H1 (cell line): Measurements from ENCODE around the gene APP. TPM values are rescaled to one million over a fixed set of nuclear protein-coding genes. Genes with fewer than 3 reads are reported as not detected.

Source experiments
- CTCF ChIA-PET: fragments of 300-600 bp; sonication (Branson Sonifier 250); formaldehyde crosslinking; loops from one replicate; lab custom pipeline; 2021; ENCODE audit not compliant: partially characterized antibody; lab: Charles Lee
- POLR2A ChIA-PET: fragments of 300-600 bp; sonication (Branson Sonifier 250); formaldehyde crosslinking; loops from one replicate; lab custom pipeline; 2021; ENCODE audit warnings: inconsistent platforms; ENCODE audit not compliant: partially characterized antibody; lab: Charles Lee
- DNase-seq, 2 experiments: peaks; one replicate each; pipeline versions ENCODE4 v3.0.0 to v3.0.0-alpha.2; 2010 to 2022; ENCODE audit warnings: low spot score in 2 of 2, low read depth in 1 of 2, mixed read lengths in 1 of 2
- FAIRE-seq: peaks from 2 replicates; lab custom pipeline; 2011; peaks lifted over from hg19 to GRCh38; lab: Jason Lieb, UNC
- H2AFZ ChIP-seq: 2 replicates; pipeline ENCODE4 v1.8.1; 2012; ENCODE audit warnings: low read length, inconsistent platforms
- H2AK5ac ChIP-seq: 2 replicates; pipeline ENCODE4 v1.6.1; 2013; ENCODE audit warnings: low read depth, low read length
- H2BK120ac ChIP-seq: replicated peaks from 2 replicates; pipeline ENCODE3; 2013; ENCODE audit warnings: low read depth, low read length, inconsistent platforms
- H2BK12ac ChIP-seq: 2 replicates; pipeline ENCODE4 v1.6.1; 2013; ENCODE audit warnings: low read depth, low read length
- H2BK15ac ChIP-seq: 2 replicates; pipeline ENCODE4 v1.6.1; 2013; ENCODE audit warnings: low read length
- H2BK20ac ChIP-seq: 2 replicates; pipeline ENCODE4 v1.6.1; 2013; ENCODE audit warnings: low read length
- H2BK5ac ChIP-seq: 2 replicates; pipeline ENCODE4 v1.6.1; 2013; ENCODE audit warnings: low read depth, low read length
- H3K14ac ChIP-seq: 2 replicates; pipeline ENCODE4 v1.6.1; 2013; ENCODE audit warnings: inconsistent platforms; ENCODE audit not compliant: insufficient read length
- H3K18ac ChIP-seq: 2 replicates; pipeline ENCODE4 v1.6.1; 2013; ENCODE audit warnings: low read length; ENCODE audit errors: extremely low read depth
- H3K23ac ChIP-seq: 2 replicates; pipeline ENCODE4 v1.6.1; 2013; ENCODE audit warnings: inconsistent platforms; ENCODE audit not compliant: insufficient read length
- H3K23me2 ChIP-seq: 2 replicates; pipeline ENCODE4 v1.6.1; 2013; ENCODE audit warnings: low read depth, low read length
- H3K27ac ChIP-seq: 2 replicates; pipeline ENCODE4 v1.6.1; 2011; ENCODE audit warnings: low read depth, low read length, inconsistent platforms
- H3K27me3 ChIP-seq, 4 experiments: replicated peaks in 1 of 4; 1 replicate in 1 of 4; 2 replicates in 3 of 4; pipeline versions ENCODE4 v1.6.1 to v1.8.1; 2011 to 2013; ENCODE audit warnings: low read length in 3 of 4, mild to moderate bottlenecking in 3 of 4, inconsistent platforms in 2 of 4, mixed read lengths in 2 of 4, moderate library complexity in 1 of 4; ENCODE audit not compliant: control insufficient read depth in 3 of 4, insufficient read depth in 3 of 4; ENCODE audit errors: extremely low read depth in 1 of 4
- H3K36me3 ChIP-seq, 4 experiments: 2 replicates each; pipeline versions ENCODE4 v1.6.1 to v1.8.1; 2011 to 2013; ENCODE audit warnings: mild to moderate bottlenecking in 4 of 4, low read length in 3 of 4, moderate library complexity in 2 of 4, control low read depth in 1 of 4, inconsistent platforms in 1 of 4; ENCODE audit not compliant: insufficient read depth in 4 of 4, control insufficient read depth in 2 of 4
- H3K4ac ChIP-seq: replicated peaks from 2 replicates; pipeline ENCODE3; 2013; ENCODE audit warnings: low read length, low read depth, mixed read lengths, inconsistent platforms; ENCODE audit not compliant: insufficient read length
- H3K4me1 ChIP-seq, 4 experiments: replicated peaks in 1 of 4; 1 replicate in 1 of 4; 2 replicates in 3 of 4; pipeline versions ENCODE4 v1.6.1 to v1.8.1; 2011 to 2013; ENCODE audit warnings: low read length in 3 of 4, inconsistent platforms in 2 of 4, mixed read lengths in 1 of 4; ENCODE audit not compliant: insufficient read depth in 4 of 4, control insufficient read depth in 3 of 4
- H3K4me2 ChIP-seq, 2 experiments: 2 replicates each; pipeline versions ENCODE4 v1.6.1 to v1.8.1; 2011 to 2013; ENCODE audit warnings: low read depth in 2 of 2, low read length in 2 of 2, control low read depth in 1 of 2, inconsistent platforms in 1 of 2, mild to moderate bottlenecking in 1 of 2; ENCODE audit not compliant: insufficient read depth in 1 of 2
- H3K4me3 ChIP-seq, 4 experiments: fragments of 200-600, 300-600 bp in 1 of 4; sonication (generic), shearing (Covaris generic), sonication (Bioruptor Twin) in 1 of 4; 2 replicates each; pipeline versions ENCODE4 v1.5.1 to v1.8.1; 2011 to 2016; ENCODE audit warnings: low read length in 4 of 4, low read depth in 3 of 4, control low read depth in 2 of 4, inconsistent platforms in 2 of 4, mild to moderate bottlenecking in 2 of 4, mixed read lengths in 1 of 4, moderate library complexity in 1 of 4; ENCODE audit not compliant: insufficient read depth in 2 of 4; ENCODE audit errors: extremely low read depth in 1 of 4
- H3K56ac ChIP-seq: replicated peaks from 2 replicates; pipeline ENCODE3; 2013; ENCODE audit warnings: low read depth, mild to moderate bottlenecking, mixed read lengths, low read length, inconsistent platforms; ENCODE audit not compliant: insufficient read length
- H3K79me1 ChIP-seq: 2 replicates; pipeline ENCODE4 v1.6.1; 2013; ENCODE audit warnings: low read depth, low read length, control low read depth
- H3K79me2 ChIP-seq, 2 experiments: 2 replicates each; pipeline versions ENCODE4 v1.6.1 to v1.8.1; 2012 to 2013; ENCODE audit warnings: low read length in 2 of 2, mild to moderate bottlenecking in 2 of 2, inconsistent platforms in 1 of 2; ENCODE audit not compliant: insufficient read depth in 2 of 2, control insufficient read depth in 1 of 2
- H3K9ac ChIP-seq, 4 experiments: replicated peaks in 1 of 4; 1 replicate in 1 of 4; 2 replicates in 3 of 4; pipeline versions ENCODE4 v1.6.1 to v1.8.1; 2011 to 2013; ENCODE audit warnings: low read depth in 3 of 4, low read length in 3 of 4, control low read depth in 2 of 4, mild to moderate bottlenecking in 2 of 4, moderate library complexity in 2 of 4, inconsistent platforms in 1 of 4; ENCODE audit errors: extremely low read depth in 1 of 4
- H3K9me3 ChIP-seq, 2 experiments: 2 replicates each; pipeline versions ENCODE4 v1.6.1 to v1.8.1; 2012 to 2013; ENCODE audit warnings: mild to moderate bottlenecking in 2 of 2, moderate library complexity in 2 of 2, control low read depth in 1 of 2, inconsistent platforms in 1 of 2, low read depth in 1 of 2, low read length in 1 of 2, mixed read lengths in 1 of 2; ENCODE audit not compliant: insufficient read depth in 2 of 2
- H4K20me1 ChIP-seq, 2 experiments: replicated peaks in 1 of 2; 2 replicates each; pipeline versions ENCODE3 to v1.8.1; 2011 to 2013; ENCODE audit warnings: inconsistent platforms in 2 of 2, low read length in 2 of 2, mild to moderate bottlenecking in 1 of 2; ENCODE audit not compliant: insufficient read depth in 2 of 2, control insufficient read depth in 1 of 2
- H4K5ac ChIP-seq: 2 replicates; pipeline ENCODE4 v1.6.1; 2013; ENCODE audit warnings: low read length, low read depth, mixed read lengths, inconsistent platforms; ENCODE audit not compliant: insufficient read length
- H4K8ac ChIP-seq: 2 replicates; pipeline ENCODE4 v1.8.0; 2013; ENCODE audit warnings: mild to moderate bottlenecking, moderate library complexity, low read length, inconsistent platforms; ENCODE audit not compliant: insufficient read depth; ENCODE audit errors: extremely low read depth
- H4K91ac ChIP-seq: replicated peaks from 2 replicates; pipeline ENCODE3; 2013; ENCODE audit warnings: low read length, mixed read lengths, inconsistent platforms; ENCODE audit not compliant: insufficient read length
- CHD2 ChIP-seq: IDR thresholded peaks from 2 replicates; pipeline ENCODE4 v1.6.1; 2012; ENCODE audit warnings: low read length, improper control_type of control experiment
- FOSL1 ChIP-seq: IDR thresholded peaks from 2 replicates; pipeline ENCODE4 v1.6.1; 2011; ENCODE audit warnings: mild to moderate bottlenecking, low read depth, low read length, moderate library complexity; ENCODE audit not compliant: insufficient read depth
- GABPA ChIP-seq: IDR thresholded peaks from 2 replicates; pipeline ENCODE4 v1.6.1; 2011; ENCODE audit warnings: mild to moderate bottlenecking, low read length, moderate library complexity, borderline replicate concordance; ENCODE audit not compliant: insufficient read depth
- WGBS, 2 experiments: shearing (Covaris generic) in 1 of 2; methylation state at CpG; one replicate each; pipeline versions ENCODE4 v1.1.6 to v1.1.7; 2013 to 2015; ENCODE audit warnings: low lambda C conversion rate in 2 of 2, mixed read lengths in 2 of 2, inconsistent platforms in 1 of 2, low coverage in 1 of 2, missing lambda C conversion rate in 1 of 2; ENCODE audit not compliant: insufficient replicate concordance in 2 of 2, insufficient coverage in 1 of 2, insufficient read length in 1 of 2; ENCODE audit errors: extremely low coverage in 1 of 2, missing lambda C conversion rate in 1 of 2; 5-methylcytosine and 5-hydroxymethylcytosine counted together
- polyA plus RNA-seq, 7 experiments: library from polyadenylated mRNA; depleted of rRNA in 3 of 7; stranded (reverse) in 5 of 7; unstranded in 2 of 7; fragments of >200 nt in 5 of 7; fragments of 200-250 nt in 2 of 7; gene quantifications; 1 replicate in 5 of 7; 2 replicates in 1 of 7; 4 replicates in 1 of 7; pipeline versions ENCODE4 v1.2.1 to v1.2.3, GENCODE V29; 2011 to 2013; ENCODE audit warnings: missing spikeins in 2 of 7, mixed read lengths in 2 of 7
- total RNA-seq: library from RNA; stranded (reverse); fragmentation: NEBNext Ultra II Directional; extraction: Animal tissue kit (Norgen Biotek cat#: 25700); gene quantifications from 2 replicates; pipeline ENCODE4 v1.2.1, GENCODE V29; 2021

Gene APP
- total and polyA plus RNA-seq, 2 of the 8 experiments (the other 6 are each of a cell fraction or from before 2014, with no cell fraction given) = 375 to 551 TPM

DNA sequence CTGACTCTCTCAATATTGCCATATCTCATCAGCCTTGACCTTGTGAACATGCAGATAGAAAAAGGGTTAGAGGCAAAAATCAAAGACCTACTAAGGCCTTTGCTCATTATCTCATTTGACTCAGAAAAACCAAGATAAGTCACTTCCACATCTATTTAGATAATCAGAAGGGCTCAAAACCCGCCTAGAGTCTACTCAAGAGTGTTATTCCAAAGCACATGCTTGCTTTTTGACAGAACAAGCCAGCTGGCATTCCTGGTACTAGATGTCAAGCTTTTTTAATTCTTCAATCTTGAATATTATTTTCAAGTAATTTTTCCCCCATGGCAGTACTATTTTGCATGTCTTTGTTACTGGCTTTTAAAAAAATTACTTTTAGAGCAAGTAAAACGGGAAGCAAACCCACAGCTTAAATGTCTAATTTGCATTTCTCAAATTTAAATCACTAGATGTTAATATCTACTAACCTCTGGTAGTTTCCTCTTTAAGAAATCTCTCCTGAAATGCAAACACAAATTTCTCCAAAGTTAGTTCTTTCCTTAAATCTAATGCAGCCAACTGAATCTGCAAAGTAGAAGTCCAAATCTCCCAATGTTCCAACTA lies 51.5 kb downstream of the APP start:
- H3K23me2 ChIP-seq = no peaks in the 10 kb centered on the region
- TF ChIP-seq GABPA (no peak), CHD2 (no peak), FOSL1 (no peak)
- no peak overlapping the region for H3K56ac ChIP-seq
- FAIRE-seq = no peak
- H3K36me3 ChIP-seq = no peaks in the 10 kb centered on the region
- peaks cover 4 to 25% (median 18%) of the 10 kb centered on the region in 4 experiments; a peak in 6 of 7 replicates for H3K4me1 ChIP-seq
- H3K27ac ChIP-seq = no peak overlapping the region
- WGBS, 2 experiments = 80% methylated on average over 2 of the region's 2 CpGs; no CpG with 5 or more reads in 1 of the 2 experiments
- H2BK12ac ChIP-seq = no peak overlapping the region
- H3K79me1 ChIP-seq = no peaks in the 10 kb centered on the region; the same call in 1 of the 2 replicates
- no peak overlapping the region for H2BK20ac ChIP-seq
- no peak overlapping the region for H2BK5ac ChIP-seq
- no peaks in the 10 kb centered on the region for H3K9me3 ChIP-seq
- no peak overlapping the region for H4K5ac ChIP-seq
- ChIA-PET POLR2A (interaction anchor here (3.0 kb wide), 1 partner anchor 12 kb away, joined by 12 read pairs; no protein-coding TSS in a partner anchor), CTCF (interaction anchor here (1.1 to 1.2 kb wide), 2 partner anchors 21 to 221 kb away, joined by 3 read pairs; no protein-coding TSS in a partner anchor)
- H3K23ac ChIP-seq = no peak overlapping the region
- H3K27me3 ChIP-seq = no peaks in the 10 kb centered on the region
- H2BK15ac ChIP-seq = no peak overlapping the region
- no peak overlapping the region for H3K4me2 ChIP-seq
- no peak overlapping the region for H3K9ac ChIP-seq
- H3K4me3 ChIP-seq = no peak overlapping the region
- H3K79me2 ChIP-seq = peaks cover 13 to 97% of the 10 kb centered on the region in 2 experiments; a peak in 3 of 4 replicates
- no peak overlapping the region for H3K18ac ChIP-seq
- no peak overlapping the region for H2AK5ac ChIP-seq
- DNase-seq = no peak
- H2BK120ac ChIP-seq = no peak overlapping the region
- no peak overlapping the region for H2AFZ ChIP-seq
- H4K8ac ChIP-seq = no peak overlapping the region
- H4K20me1 ChIP-seq = peaks cover 11 to 13% of the 10 kb centered on the region in 2 experiments
- H3K14ac ChIP-seq = no peak overlapping the region
- H3K4ac ChIP-seq = no peak overlapping the region
- no peak overlapping the region for H4K91ac ChIP-seq
